Measurements from ENCODE around the gene CISD3. TPM values are rescaled to one million over a fixed set of nuclear protein-coding genes. Genes with fewer than 3 reads are reported as not detected.
A peak's percentile ranks its signal among the peaks of the same experiment; 100 is the strongest.

The CISD3 gene
- total RNA-seq, 2 experiments from 2014 or later: 43.2 to 44.2 TPM

- Mint-ChIP-seq H3K27me3 (peaks cover 17% of the 10 kb centered on the region), H3K36me3 (ENCODE audit: low read depth) (no peaks in the 10 kb centered on the region), H3K4me3 (no peak overlapping the region), H3K27ac (no peak overlapping the region), H3K4me1 (ENCODE audit: low read depth) (peaks cover 9% of the 10 kb centered on the region), H3K9me3 (no peaks in the 10 kb centered on the region)
- TF ChIP-seq CTCF (IDR thresholded peaks at IDR 0.05): no peak
- ATAC-seq (no peak), DNase-seq (no peak)
- intact Hi-C loops (cut with micrococcal nuclease): no loop called here
- CTCF ChIA-PET: interaction anchor here (1.0 kb wide), 1 partner anchor 11 kb away, joined by 4 read pairs; no protein-coding TSS in a partner anchor
- POLR2A ChIA-PET: interaction anchor here (1.7 to 2.0 kb wide), 2 partner anchors 11 to 13 kb away, joined by 5 read pairs; no protein-coding TSS in a partner anchor
Observed at GRCh38 chr17:38741461-38741860, 11.3 kb downstream of the CISD3 start.

- CTCF ChIA-PET: interaction anchor here (1.0 kb wide), 1 partner anchor 11 kb away, joined by 4 read pairs; no protein-coding TSS in a partner anchor
- intact Hi-C loops (cut with micrococcal nuclease): no loop called here
- H3K36me3 Mint-ChIP-seq (ENCODE audit: low read depth): no peaks in the 10 kb centered on the region
- no peak for TF ChIP-seq CTCF (IDR thresholded peaks at IDR 0.05)
- DNase-seq: no peak
- H3K27me3 Mint-ChIP-seq: peaks cover 22% of the 10 kb centered on the region
- H3K27ac Mint-ChIP-seq: no peak overlapping the region
- no peak for ATAC-seq
- peaks cover 13% of the 10 kb centered on the region for H3K4me1 Mint-ChIP-seq (ENCODE audit: low read depth)
- no peaks in the 10 kb centered on the region for H3K9me3 Mint-ChIP-seq
- POLR2A ChIA-PET: interaction anchor here (1.7 to 2.3 kb wide), 3 partner anchors 11 to 37 kb away, joined by 5 to 9 read pairs (median 5); partner anchors contain the start of gene MLLT6
- H3K4me3 Mint-ChIP-seq: no peak overlapping the region
Observed at GRCh38 chr17:38741921-38742410, 11.8 kb downstream of the CISD3 start.

GRCh38 chr17:38742411-38743308 is 12.5 kb downstream of the CISD3 start:
- TF ChIP-seq CTCF (IDR thresholded peaks at IDR 0.05): no peak
- Mint-ChIP-seq H3K4me1 (ENCODE audit: low read depth) (peaks cover 13% of the 10 kb centered on the region), H3K9me3 (no peaks in the 10 kb centered on the region), H3K4me3 (no peak overlapping the region), H3K27me3 (peaks cover 22% of the 10 kb centered on the region), H3K27ac (no peak overlapping the region), H3K36me3 (ENCODE audit: low read depth) (no peaks in the 10 kb centered on the region)
- CTCF ChIA-PET: interaction anchor here (1.0 to 5.3 kb wide), 2 partner anchors 7 to 12 kb away, joined by 4 to 42 read pairs; no protein-coding TSS in a partner anchor
- intact Hi-C loops (cut with micrococcal nuclease): no loop called here
- peak; percentile 35 for DNase-seq
- POLR2A ChIA-PET: interaction anchor here (0.7 to 2.3 kb wide), 6 partner anchors 10 to 38 kb away, joined by 3 to 9 read pairs (median 4); partner anchors contain the start of genes MLLT6 and PSMB3
- peak; percentile 73 for ATAC-seq

- H3K27ac Mint-ChIP-seq: no peak overlapping the region
- no peaks in the 10 kb centered on the region for H3K9me3 Mint-ChIP-seq
- H3K4me3 Mint-ChIP-seq: no peak overlapping the region
Observed at GRCh38 chr17:38743556-38744171, 13.5 kb downstream of the CISD3 start.

More at GRCh38 chr17:38743556-38744171, 13.5 kb downstream of the CISD3 start:
- no peak for ATAC-seq
- Mint-ChIP-seq H3K27me3 (peaks cover 26% of the 10 kb centered on the region), H3K4me1 (ENCODE audit: low read depth) (peaks cover 15% of the 10 kb centered on the region), H3K36me3 (ENCODE audit: low read depth) (no peaks in the 10 kb centered on the region)
- no peak for DNase-seq
- TF ChIP-seq CTCF (IDR thresholded peaks at IDR 0.05): no peak
- ChIA-PET CTCF (interaction anchor here (5.3 kb wide), 1 partner anchor 8 kb away, joined by 42 read pairs; no protein-coding TSS in a partner anchor), POLR2A (interaction anchor here (1.3 to 2.3 kb wide), 5 partner anchors 9 to 39 kb away, joined by 4 to 9 read pairs (median 4); partner anchors contain the start of genes MLLT6 and PSMB3)
- intact Hi-C loops (cut with micrococcal nuclease): no loop called here

Measured in activated CD8-positive, alpha-beta T cell treated with anti-CD3 and anti-CD28 coated beads for 36 hours (primary cell).